ENCODE data around the gene KCNN3.

Gene KCNN3

DNA sequence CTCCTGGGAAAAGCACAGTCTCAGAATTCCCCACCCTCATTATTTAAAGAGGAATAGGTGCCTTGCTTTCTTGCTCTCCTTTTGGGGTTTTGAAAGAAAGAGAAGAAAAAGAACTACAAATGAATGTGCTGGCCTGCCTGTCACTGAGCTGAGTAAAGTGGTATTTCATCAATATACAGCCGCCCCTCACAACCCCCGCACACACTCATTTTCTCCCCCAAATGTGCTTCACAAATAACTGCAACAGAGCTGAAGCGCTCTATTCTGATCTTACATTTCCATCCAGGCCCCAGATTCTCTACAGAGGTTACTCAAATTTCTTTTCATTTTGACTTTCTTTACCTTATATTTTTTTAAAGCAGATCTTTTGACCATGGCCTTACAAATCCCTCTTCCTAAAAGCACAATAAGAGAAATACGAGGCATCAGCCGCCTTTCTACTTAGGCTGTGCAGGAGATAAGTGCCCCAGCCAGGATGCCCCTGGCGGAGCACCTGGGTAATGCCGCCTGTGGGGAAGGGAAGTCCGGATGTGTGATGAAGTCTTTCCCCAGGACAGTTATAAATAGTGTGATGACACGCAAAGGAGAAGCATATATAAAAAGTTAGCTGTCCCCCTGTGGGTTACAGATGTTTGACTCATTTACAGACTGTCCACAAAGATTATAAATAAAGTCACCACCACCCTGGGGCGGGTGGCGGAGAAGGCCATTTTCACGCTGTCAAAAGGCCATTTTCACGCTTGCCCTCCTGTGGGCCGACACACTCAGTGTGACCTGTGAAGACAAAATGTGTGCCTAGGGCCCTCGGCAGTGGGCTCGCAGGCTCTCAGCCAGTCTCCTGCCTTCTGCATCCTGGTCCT is 6.5 kb downstream of the KCNN3 start:
- H3K4me3 ChIP-seq (ENCODE audit: low read depth, low read length): no peak overlapping the region

DNA sequence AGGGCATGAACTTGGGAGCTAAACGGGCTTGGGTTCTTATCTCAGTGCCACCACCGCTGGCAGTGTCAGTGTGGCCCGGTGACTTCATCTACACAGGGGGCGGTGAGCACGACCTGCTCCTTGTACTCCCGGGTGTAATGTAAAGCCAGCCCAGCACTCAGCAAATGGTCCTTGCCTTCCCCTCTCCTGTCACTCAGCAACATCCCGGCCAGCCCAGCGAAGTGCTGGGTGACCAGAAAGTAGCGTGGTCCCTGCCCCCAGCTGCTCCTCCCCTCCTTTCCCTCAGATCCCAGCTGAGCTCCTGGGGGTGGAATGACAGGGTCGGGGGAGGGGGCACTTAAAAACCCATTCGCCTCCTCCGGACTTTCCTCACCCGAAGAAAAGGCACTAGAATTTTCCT is 7.2 kb downstream of the KCNN3 start:
- no peak overlapping the region for H3K4me3 ChIP-seq (ENCODE audit: low read depth, low read length)

- no peak overlapping the region for H3K4me3 ChIP-seq (ENCODE audit: low read depth, low read length)
Measured at GRCh38 chr1:154861607-154862094, 8.4 kb downstream of the KCNN3 start.

DNA sequence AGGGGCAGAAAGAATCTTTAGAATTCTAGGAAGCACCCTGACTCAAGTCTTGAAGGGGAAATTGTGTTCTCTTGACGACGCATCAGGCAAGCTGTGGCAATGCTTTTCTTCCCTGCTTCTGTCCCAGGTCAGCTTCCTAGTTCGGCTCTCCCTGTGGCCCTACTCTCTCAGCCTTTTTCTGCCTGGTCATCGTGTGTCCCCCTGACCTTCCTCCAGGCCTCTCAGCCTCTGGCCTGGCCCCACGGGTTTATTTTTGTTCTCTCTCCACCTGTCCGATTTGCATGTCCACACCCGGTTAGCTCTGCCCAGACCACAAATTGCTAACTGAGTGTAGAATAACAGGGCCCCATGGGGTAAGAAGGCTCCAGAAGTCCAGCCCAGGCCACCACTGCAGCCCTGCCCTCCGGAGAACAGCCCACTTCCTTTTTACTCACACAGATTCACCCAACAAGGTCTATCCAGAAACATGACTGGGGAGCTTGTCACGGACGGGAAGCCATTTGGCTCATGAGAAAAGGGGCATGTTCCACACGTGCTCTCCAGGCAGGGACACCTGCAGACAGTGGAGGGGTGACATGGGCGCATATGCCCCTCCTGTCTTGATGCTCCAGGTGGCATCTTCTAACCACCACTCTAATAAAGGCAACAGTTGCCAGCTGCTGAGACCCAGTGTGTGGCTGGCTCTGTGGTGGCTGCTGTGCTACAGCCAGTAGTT is 9.8 kb downstream of the KCNN3 start:
- no peak overlapping the region for H3K4me3 ChIP-seq (ENCODE audit: low read depth, low read length)

GRCh38 chr1:154859786-154860155 is 10.3 kb downstream of the KCNN3 start:
- no peak overlapping the region for H3K4me3 ChIP-seq (ENCODE audit: low read depth, low read length)

- H3K4me3 ChIP-seq (ENCODE audit: low read depth, low read length): no peak overlapping the region
Measured at GRCh38 chr1:154859151-154859785, 10.8 kb downstream of the KCNN3 start.

DNA sequence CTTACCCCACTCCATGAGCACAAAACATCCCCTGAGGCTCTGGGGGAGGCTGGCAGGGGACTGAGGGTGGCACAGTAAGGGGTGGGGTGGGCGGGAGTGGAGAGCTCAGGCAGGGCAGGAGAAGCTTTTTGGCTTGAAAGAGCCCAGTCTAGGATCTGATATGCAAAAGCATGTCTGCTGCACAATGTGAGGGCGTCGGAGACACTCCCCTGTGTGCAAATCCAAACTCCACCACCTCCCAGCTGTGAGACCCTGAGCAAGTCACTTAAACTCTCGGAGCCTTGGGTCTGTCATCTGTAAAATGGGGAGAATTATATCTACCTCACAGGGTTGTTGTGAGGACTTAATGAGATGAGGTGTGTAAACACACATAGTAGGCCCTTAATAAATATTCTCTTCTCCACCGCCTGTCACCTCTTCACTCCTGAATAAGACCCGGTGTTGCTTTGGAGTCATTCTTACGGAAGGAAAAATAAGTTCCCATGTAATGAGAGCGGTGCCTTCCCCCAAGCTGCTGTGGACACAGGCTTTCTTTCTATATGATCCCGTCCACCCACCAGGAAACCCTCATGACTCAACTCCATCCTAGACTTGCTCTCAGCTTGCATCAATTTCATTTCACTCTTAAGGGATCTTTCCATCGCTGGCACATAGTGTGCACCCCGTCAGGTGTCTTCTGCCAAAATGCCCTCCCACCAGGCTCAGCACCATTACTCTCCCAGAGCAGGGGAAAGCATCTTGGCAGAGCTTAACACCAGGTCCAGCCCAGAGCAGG is 12.5 kb downstream of the KCNN3 start:
- H3K4me3 ChIP-seq (ENCODE audit: low read depth, low read length): no peak overlapping the region

DNA sequence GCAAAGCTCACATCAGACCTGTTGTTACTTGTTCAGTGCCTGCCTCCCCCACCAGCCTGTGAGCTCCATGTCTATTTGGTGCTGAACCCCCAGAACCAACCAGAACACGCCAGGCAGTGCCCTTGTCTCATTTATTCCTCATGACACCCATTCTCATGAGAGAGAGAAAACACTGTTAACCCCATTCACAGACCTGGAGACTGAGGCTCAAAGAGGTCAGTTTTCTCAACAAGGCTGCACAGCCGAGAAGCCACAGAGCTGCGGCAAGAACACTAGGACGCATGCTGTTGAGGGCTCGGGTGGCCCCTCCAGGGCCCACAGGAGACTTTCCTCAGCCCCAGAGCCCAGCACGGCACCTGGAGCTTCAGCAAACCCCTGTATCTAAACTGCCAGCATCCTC is 13.1 kb downstream of the KCNN3 start:
- H3K4me3 ChIP-seq (ENCODE audit: low read depth, low read length): no peak overlapping the region

DNA sequence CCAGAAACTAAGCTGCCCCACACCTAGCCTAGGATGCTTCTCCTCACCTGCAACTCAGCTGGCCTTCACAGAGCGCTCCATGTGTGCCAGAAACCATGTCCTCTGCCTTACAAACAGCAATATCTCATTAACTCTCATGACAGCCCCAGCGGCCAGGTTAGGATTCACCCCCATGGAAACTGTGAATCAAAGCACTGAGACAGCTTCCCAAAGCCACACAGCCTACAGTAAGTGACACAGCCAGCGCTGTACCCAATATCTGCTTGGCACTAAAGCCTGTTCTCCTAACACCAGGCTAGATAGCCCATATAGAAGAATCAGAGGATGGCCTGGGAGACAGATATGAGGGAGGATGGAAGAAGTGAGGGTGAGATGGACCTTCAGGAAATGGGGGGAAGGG is 13.5 kb downstream of the KCNN3 start:
- no peak overlapping the region for H3K4me3 ChIP-seq (ENCODE audit: low read depth, low read length)

DNA sequence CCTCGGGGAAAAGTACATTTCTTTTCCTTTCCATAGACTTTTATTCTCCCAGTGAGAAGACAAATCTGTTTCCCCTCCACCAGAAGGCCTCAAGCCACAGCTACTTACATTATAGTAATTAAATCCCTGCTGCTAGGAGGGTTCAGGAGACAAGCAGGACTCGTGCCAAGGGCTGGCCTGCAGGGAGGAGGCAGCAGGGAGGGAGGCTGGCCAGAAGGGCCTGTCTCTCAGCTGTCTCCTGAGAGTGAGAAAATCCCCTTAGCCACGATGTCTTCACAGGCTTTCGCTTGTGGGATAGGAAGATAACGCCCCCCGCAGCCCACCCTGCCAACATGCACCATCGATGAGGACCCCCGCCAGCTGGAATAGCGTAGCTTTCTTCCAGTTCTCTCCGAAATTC is 14.0 kb downstream of the KCNN3 start:
- H3K4me3 ChIP-seq (ENCODE audit: low read depth, low read length): no peak overlapping the region

DNA sequence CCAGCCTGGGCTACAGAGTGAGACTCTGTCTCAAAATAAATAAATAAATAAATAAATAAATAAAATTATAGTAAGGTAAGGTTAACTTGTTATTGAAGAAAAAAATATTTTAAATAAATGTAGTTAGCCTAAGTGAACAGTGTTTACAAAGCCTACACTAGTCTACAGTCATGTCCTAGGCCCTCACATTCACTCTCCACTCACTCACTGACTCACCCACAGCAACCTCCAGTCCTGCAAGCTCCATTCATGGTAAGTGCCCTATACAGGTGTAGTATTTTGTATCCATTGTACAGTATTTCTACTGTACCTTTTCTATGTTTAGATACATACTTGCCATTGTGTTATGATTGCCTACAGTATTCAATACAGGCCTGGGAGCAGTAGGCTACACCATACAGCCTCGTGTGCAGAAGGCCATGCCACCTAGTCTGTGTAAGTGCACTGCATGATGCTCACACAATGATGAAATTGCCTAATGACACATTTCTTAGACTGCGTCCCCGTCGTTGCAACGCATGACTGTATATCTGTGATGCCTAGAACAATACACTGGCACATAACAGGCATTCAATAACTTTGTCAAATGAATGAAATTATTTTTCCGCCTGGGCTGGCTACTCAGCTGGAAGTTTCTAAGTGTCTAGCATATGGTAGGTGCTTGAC is 14.8 kb downstream of the KCNN3 start:
- H3K4me3 ChIP-seq (ENCODE audit: low read depth, low read length): no peak overlapping the region

DNA sequence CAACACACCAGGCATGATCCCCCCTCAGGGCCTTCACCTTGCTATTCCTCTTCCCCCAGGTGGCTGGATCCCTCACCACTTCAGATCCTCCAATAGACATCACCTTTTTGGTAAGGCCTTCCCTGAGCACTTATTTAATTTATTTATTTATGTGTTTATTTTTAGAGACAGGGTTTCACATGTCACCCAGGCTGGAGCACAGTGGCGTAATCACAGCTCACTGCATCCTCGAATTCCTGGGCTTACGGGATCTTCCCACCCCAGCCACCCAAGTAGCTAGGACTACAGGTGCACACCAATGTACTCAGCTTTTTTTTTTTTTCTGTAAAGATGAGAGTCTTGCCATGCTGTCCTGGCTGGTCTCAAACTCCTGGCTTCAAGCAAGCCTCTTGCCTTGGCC is 17.2 kb downstream of the KCNN3 start:
- no peak overlapping the region for H3K4me3 ChIP-seq (ENCODE audit: low read depth, low read length)

GRCh38 chr1:154851392-154852177 is 18.5 kb downstream of the KCNN3 start:
- no peak overlapping the region for H3K4me3 ChIP-seq (ENCODE audit: low read depth, low read length)

DNA sequence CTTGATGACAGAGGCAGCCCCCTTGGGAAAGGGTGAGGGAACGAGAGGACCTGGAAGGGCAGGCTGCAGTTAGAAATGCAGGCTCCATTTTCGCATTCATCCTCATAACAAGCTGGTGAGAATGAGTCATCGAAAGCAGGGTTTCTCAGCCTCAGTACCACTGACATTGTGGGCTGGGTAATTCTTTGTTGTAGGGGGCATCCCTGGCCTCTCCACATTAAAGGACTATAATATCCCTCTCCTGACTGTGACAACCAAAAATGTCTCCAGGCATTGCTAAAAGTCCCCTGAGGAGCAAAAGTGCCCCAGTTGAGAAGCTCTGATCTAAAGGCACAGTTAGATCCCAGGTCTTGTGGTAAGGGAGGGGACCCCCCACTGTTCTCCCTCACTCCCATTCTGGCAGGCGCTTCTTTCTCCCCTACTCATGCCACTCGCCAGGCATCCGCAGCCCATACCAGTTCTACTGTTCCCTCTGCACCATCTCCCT is 20.4 kb downstream of the KCNN3 start:
- H3K4me3 ChIP-seq (ENCODE audit: low read depth, low read length): no peak overlapping the region

DNA sequence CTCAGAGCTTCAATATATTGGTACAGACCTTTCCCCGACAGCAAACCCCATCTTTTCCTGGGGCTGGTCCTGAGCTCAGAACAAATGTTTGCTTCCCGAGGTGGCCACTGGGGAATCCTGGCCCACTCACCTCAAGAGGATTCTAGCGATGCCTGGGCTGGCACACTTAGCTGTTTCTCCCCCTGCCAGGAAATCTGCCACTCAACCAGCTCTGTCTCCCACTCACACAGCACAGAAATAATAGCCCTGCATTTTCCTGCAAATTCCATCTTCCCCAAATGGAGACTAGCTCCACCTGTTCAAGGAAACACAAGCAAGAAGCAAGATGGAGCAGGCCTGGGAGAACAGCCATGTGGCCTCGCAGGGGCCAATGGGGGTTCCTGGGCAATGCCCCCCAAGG is 21.1 kb downstream of the KCNN3 start:
- no peak overlapping the region for H3K4me3 ChIP-seq (ENCODE audit: low read depth, low read length)

DNA sequence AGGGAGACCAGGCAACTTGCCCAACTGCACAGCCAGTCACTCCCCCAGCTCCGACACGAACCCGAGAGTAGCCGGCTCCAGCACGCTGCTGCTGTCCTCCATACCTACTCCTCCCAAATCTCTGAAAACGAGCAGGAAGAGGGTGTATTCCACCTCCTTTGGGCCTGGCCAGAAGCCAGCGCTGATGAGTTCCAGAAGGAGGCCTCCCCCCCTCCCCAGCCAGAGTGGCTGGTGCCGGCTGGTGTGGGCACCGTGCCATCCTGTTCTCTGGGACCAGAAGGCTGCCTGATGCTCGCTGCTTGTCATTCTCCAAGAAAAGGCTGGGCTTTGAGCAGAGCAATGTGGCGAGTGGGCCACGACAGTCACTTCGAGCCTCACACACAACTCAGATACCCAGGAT is 22.2 kb downstream of the KCNN3 start:
- H3K4me3 ChIP-seq (ENCODE audit: low read depth, low read length): no peak overlapping the region

DNA sequence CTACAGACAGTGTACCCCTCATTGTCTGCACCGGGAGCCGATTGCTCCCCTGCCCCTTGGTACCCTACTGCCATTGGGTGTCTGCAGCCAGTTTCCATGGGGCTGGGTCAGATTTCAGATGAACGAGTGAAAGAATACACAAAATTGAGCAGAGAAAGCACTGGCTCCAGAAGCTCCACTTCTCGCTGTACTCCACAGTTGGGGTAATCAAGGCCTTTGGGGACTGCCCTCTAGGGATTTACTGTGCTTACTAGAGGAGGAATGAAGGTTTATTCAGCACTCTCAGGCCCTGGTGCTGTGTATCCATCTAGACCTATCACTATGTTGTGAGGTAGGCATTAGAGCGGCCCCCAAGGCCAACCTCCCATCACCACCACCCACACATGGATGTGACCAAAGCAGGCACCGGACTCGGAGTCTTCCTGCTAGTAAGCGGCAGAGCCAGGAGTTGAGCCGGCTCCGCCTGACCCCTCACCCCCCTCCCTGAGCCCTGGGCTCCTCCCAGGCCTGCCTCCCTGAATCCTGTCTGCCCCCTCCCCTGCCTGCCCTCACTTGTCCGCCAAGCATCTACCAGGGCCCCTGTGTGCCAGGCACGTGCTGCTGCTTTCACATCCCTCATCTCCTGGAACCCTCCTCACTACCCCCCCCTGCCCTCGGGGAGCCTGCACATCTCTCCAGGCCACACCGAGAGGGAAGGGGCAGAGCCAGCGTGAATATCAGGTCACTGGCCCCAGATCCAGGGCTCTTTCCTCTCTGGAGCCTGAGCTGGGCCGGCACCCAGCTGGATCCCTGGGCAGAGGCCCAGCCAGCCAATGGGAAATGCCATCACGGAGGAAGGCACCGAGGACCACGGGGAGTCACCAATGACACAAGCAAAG is 23.3 kb downstream of the KCNN3 start:
- no peak overlapping the region for H3K4me3 ChIP-seq (ENCODE audit: low read depth, low read length)

DNA sequence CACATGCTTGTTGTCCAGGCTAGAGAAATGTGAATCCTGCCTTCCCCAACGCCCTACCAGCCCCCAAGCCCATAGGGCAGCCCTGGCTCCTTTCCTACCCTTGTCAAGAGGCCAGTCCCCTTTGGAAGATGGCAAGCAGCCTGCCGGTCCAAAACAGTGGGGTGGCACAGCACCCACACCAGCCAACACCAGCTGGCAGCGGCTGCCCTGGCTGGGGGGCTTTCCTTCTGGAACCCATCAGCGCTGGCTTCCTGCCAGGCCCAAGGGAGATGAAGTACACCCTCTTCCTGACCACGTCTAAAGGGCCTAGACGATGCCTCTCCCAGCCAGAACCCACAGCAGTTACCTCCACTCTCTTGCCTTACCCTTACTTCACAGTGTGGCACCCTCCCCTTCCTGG is 24.2 kb downstream of the KCNN3 start:
- H3K4me3 ChIP-seq (ENCODE audit: low read depth, low read length): no peak overlapping the region

DNA sequence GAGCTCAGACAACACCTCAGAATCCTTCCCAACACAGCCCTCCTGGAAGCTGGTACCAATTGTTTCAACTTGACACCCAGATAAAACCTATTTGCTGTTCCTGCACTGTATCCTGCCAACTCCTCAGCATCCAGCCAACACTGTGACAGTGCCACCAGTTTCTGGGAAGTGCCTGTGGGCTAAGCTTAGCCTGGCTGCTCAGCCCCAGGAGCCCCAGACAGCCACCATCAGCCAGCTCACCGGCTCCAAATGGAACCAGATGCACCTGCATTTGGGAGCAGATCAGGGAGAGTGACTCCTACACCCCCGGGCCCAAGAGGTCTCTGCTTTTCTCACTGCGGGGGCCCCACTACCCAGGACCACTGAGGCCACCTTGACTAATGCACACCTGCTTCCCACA is 24.9 kb downstream of the KCNN3 start:
- H3K4me3 ChIP-seq (ENCODE audit: low read depth, low read length): no peak overlapping the region

Data from iPS-11a (cell line).